ENCODE data around the gene PDXP.
"Not testable (repeated sequence)": the region's sequence is repeated elsewhere in the genome, so short reads cannot be mapped to it uniquely, and the experiment has no call there.

PDXP gene

DNA sequence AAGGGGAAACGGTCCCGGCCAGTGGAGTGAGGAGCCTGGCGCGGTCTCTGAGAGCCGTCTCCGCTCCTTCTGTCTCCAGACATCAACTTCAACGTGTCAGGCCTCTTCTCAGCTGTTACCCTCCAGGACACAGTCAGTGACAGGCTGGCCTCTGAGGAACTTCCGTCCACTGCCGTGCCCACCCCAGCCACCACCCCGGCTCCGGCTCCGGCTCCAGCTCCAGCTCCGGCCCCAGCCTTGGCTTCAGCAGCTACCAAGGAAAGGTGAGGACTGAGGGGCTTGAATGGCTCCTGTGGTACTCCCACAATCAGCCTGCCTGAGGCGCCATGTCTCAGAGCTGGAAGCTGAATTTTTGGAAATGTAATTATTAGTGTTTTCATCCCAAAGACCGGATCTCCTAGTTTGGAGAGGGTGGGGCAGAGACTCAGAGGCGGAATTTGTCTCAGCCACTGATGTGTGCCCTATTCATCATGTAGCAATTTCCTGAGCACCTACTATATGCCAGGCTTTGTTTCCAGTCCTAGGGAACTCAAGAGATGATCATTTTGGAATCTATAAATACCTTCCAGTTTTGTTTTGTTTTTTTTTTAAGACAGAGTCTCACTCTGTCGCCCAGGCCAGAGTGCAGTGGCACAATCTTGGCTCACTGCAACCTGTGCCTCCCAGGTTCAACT, 7.9 kb upstream of the PDXP start:
- DNase-seq, result no peak

DNA sequence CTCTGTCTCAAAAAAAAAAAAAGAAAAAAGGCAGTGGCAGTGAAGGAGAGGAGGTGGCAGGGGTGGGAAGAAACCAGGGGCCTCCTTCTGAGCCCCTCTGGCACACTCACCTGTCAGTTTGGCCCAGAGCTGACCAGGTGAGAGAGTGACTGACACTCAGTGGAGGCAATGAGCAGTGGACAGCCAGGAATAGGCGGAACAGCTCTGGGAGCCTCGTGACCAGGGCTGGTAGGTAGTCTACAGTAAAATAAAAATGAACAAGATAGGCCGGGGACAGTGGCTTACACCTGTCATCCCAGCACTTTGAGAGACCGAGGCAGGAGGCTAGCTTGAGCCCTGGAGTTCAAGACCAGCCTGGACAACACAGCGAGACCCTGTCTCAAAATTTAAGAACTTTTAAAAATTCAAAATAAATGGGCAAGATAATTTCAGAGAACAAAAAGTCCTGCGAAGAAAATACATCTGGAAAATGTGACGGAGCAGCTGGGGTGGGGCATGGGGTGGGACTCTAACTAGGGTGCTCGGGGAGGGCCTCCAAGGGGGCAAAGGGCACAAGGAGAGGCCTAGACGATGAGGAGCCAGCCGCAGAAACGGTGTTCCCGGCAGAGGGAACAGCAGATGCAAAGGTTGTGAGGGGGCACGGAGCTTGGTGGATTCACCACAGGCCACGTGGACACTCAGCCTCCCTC, 3.8 kb upstream of the PDXP start:
- DNase-seq, result no peak

DNA sequence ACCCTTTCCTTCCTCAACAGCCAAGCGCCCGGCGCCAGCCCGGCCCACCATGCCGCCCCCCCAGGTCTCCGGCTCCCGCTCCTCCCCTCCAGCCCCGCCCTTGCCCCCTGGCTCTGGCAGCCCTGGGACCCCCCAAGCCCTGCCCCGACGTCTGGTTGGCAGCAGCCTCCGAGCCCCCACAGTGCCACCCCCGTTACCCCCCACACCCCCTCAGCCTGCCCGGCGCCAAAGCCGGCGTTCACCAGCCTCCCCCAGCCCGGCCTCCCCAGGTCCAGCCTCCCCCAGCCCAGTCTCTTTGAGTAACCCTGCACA, 3.3 kb upstream of the PDXP start:
- no peak for DNase-seq

DNA sequence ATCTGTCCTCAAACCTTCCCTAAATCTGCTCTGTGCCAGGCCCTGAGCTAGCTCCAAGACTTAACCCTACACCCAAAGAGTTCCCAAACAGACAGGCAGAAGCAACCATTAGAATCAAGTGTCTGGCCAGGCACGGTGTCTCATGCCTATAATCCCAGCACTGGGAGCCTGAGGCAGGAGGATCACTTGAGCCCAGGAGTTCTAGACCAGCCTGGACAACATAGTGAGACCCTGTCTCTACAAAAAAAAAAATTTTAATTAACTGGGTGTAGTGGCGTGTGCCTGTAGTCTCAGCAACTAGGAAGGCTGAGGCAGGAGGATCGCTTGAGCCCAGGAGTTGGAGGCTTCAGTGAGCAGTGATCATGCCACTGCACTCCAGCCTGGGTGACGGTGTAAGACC, 1.9 kb upstream of the PDXP start:
- not testable (repeated sequence) for DNase-seq

DNA sequence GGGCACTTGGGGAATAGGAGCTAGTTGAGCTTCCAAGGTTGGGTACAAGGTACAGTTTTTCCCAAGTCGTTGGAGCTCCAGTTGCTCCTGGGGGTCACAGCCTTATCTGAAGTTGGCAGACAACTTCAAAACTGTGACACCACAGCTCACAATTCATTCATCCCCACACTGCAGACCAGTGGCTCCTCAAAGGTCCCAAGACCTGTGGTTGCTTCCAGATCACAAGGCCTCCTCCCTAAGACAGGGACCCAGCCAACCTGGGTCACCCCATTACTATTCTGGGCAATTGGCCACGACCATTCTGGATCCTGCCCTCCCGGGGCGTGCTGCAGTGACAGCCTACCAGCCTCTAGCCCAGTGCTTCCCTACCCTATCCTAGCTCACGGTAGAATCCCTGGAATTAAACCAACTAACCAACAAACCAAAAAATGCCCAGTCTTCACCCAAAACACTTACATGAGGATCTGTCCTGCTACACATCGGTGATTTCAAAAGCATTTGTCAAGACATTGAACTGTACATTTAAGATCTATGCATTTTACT, 862 bp upstream of the PDXP start:
- DNase-seq, result no peak

DNA sequence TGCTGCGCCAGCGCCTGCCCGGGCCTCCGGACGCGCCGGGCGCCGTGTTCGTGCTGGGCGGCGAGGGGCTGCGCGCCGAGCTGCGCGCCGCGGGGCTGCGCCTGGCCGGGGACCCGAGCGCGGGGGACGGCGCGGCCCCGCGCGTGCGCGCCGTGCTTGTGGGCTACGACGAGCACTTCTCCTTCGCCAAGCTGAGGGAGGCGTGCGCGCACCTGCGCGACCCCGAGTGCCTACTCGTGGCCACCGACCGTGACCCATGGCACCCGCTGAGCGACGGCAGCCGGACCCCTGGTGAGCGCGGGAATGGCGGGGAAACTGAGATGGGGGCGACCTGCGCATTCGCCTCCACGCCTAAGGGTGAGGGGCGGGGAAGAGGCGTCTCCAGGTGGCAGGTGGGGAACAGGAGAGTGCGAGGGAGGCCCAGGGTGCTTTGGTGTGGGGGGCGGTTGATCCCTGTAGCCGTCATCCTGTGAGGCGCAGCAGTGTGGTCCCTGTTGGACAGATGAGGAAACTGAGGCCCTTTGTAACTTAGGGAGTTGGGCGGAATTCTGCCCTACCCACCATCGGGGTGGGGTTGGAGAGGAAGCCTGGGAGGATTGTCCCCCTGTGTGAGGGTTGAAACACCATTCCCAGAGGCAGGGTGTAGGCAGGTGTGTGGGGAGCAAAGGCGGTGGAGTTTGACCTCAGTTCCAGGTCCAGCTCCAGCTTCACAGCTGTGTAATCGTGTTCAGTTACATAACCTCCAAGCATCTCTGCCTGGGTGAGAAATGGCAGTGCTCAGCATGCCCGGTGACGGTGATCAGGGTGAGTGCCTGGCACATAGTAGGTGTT, 758 bp downstream of the PDXP start:
- DNase-seq, result no peak

DNA sequence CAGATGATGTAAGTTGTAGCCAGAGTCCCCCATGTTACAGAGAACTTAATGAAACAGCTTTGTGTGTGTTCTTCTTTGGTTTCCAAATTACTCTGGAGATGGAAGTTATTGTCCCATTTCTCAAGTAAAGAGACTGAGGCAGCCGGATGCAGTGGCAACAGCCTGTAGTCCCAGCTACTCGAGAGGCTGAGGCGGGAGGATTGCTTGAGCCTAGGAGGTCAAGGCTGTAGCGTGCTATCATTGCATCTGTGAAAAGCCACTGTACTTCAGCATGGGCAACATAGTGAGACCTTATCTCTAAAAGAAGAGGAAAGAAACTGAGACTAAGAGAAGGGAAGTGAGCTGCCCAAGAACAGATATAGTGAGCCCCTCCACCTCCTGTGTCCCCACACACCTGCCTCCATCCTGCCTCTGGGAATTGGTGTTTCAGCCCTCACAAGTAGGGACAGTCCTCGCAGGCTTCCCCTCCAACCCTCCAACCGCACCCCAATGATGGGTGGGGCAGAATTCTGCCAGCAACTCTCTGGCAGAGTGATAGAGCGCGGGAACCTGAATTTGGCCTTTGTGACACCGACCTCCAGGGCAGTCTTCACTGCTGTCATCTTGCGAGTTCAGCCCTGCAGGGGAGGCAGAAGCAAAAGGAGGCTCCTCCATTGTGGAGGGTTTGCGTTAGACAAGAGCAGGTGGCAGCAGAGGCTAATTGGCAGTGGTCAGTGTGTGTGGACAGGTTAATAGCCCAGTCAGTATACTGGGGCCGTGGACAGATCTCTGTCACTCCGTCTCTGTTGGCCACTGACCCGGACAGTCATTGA, 1.6 kb downstream of the PDXP start:
- no peak for DNase-seq

DNA sequence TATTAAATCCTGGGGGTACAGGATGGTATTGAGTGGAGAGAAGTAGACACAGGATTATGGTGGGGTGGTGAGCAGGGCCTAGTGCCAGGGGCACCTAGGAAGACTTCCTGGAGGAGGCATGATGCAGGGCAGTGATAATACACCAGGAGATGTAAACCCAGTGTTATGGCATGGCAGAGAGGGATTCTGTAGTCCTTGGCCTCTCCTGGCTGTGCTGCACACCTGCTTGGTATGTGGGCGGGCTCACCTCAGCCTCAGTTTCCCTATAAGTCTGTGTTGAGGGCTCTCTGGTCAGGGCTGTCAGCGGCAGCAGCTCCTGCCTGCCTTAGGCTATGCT, 2.2 kb downstream of the PDXP start:
- DNase-seq, result no peak

DNA sequence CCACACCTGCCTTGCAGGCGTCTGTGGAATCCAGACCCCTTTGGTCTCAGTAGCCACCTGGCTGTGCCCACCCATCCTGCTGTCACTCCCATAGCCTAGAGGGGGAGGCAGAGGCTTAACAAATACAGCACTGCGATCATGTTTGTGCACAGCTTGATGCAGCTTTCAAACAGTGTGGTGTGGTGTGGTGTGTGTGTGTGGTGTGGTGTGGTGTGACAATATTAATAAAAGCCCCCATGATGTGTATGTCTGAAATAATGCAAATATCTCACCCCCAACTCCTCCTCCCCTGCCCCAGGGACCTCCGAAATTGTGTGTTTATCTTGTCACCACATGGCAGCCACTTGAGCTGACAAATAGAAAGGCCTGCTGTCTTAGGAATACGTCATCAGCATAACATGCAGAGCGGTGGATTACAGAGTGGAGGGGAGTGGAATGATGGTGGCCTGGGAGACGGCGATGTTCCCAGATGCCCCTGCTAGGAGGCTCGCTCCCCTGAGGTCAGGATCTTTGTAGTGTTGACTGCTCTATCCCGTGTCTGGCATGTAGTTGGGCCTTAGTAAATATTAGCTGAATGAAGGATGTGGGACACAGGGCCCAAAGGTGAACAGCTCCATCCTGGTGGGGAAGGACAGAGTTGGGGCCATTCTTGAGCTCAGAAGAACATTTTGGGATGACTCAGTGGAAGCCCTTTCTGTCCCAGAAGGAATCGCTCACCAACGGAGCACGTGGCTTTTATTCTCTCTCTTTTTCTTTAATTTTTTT, 2.8 kb downstream of the PDXP start:
- peak; percentile 42 for DNase-seq

DNA sequence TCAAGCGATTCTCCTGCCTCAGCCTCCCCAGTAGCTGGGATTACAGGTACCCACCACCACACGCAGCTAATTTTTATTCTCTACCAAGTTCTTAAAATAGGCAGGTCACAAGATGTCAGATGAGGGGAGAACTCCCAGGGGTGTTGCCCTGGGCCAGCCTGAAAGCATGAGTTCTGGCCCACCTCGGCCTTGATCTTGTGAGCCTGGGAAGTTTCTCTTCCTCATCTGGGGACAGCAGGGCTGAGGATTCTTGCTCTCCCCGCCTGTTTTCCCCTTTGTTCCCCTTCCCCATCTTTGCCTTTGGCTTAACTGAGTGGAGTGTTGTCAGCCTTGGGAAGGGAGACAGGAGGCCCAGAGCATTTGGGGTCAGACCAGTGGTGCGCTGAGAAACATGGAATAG, 3.5 kb downstream of the PDXP start:
- no peak for DNase-seq

DNA sequence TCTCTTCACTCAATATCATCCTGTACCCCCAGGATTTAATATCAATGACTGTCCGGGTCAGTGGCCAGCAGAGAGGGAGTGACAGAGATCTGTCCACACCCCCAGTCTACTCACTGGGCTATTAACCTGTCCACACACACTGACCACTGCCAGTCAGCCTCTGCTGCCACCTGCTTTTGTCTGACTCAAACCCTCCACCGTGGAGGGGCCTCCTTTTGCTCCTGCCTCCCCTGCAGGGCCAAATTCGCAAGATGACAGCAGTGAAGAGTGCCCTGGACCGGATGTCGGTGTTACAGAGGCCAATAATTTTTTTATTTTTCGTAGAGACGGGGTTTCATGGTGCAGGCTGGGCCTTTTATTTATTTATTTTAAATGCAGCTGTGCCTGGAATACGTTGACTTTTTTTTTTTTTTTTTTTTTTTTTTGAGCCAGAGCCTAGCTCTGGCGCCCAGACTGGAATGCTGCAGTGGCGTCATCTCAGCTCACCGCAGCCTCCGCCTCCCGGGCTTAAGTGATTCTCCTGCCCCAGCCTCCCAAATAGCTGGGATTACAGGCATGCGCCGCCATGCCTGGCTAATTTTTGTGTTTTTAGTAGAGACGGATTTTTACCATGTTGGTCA, 5.1 kb downstream of the PDXP start:
- DNase-seq, result no peak

DNA sequence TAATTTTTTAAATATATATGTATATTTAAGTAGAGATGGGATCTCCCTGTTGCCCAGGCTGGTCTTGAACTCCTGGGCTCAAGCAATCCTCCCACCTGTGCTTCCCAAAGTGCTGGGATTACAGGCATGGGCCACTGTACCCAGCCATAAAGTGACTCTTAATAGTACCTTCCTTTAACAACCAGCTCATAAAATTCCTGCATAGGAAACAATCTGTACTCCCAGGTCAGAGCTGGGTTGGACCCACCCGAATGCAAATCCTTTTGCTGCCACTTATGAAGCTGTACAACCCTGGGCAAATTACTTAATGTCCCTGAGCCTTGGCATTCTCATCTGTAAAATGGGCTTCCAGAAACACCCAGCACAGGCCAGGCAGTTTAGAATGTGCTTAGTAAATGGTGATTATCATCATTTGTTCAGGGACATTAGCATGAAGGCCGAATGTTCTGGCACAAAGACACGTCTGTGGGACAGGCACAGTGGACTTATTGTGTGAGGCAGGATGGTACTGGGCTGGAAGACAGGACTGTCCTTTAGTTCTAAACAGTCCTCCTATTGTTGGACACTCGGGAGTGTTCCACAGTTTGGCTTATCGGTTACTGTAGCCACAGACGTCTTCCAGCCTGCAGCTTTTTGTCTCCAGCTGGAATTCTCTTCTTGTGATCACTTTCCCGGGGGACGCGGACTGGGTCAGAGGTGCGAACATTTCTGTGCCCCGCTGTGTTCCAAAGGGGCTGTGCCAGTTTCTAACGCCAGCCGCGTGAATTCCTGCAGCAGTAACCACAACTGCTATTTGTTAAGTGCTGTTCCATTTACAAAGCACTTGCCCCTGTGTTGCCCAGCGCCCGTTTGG, 6.0 kb downstream of the PDXP start:
- no peak for DNase-seq

DNA sequence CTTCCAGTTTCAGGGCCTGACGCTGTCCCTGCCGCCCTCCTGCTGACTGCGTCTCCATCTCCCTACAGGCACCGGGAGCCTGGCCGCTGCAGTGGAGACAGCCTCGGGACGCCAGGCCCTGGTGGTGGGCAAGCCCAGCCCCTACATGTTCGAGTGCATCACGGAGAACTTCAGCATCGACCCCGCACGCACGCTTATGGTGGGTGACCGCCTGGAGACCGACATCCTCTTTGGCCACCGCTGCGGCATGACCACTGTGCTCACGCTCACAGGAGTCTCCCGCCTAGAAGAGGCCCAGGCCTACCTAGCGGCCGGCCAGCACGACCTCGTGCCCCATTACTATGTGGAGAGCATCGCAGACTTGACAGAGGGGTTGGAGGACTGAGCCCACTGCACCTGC, 7.0 kb downstream of the PDXP start:
- DNase-seq, result no peak

DNA sequence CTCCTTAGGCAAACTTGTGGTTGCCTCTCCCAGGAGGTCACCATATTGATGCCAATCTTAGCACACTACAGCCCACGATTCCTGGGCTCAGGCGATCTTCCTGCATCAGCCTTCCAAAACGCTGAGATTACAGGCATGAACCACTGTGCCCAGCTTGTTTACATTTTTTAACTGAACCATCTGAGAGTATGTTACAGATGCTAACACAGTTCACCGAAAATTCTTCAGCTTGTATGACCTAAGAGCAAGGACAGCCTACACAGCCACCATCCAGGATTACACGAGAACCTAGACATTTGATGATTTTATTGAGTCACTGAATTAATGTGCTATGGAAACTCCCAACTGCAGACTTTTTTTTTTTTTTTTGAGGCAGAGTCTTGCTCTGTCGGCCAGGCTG, 11.1 kb downstream of the PDXP start:
- no peak for DNase-seq

DNA sequence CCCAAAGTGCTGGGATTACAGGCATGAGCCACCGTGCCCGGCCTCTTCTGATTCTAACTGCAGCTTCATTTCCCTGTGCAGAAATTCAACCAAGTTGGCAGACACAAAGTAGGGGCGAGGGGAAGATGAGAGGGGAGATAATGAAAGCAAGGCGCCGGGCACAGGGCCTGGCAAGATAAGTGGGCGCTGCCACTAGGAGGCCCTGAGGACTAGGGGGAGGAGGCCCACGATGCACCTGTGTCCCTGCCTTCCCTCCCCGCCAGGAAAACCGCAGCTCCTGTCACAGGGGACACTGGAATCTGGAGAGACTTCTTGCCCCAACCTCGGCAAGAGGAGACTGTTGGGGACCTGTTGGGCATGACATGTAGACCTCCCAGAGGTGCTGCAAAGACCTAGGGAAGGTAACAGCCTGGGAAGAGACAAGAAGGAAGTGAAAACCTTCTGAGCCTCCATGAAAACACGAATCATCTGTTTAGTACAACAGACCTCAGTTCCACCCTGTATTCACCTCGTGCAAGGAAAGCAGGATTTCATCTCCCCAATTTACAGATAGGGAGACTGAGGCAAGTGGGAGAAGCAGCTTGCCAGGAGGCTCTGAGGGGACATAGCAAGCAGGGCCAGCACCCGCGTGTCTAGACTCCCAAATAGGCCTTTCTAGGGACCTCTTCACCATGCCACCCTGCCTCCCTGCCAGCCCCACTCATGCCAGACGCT, 13.8 kb downstream of the PDXP start:
- DNase-seq, result no peak

DNA sequence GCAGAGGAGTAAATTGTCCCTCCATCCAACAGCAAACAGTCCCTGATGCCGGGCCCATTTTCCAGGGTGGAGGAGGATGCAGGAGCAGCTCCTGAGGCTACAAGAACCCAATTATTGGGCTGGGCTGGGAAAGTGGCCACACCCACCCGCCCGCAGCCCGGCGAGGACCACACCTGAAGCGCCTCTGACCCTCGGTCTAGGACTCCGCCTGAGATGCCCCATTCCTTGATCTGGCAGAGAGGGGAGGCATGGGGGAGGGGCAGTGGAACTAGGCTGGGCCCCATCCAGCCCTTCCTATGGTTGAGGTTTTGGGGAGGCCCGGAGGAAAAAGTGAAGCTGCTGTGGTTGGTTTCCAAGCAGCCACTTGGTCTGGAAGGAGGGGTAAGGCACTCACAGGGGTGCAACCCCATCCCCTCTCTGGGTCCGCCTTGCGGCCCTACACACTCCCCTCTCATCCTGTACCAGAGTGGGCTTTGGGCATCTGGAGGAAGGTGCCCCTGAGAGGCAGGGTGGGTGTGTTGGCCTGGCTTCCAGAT, 14.5 kb downstream of the PDXP start:
- no peak for DNase-seq

DNA sequence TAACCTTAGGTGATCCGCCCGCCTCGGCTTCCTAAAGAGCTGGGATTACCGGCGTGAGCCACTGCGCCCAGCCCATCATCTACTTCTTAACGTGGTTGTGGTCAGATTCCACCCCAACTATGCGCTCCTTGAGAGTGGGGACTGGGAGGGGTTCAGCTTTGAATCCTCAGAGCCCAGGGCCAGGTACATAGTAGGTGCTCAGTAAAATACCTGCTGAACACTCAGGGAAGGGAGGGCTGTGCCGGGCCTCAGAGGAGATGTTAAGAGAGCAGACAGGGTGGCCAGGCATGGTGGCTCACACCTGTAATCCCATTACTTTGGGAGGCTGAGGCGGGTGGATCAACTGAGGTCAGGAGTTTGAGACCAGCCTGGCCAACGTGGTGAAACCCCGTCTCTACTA, 15.7 kb downstream of the PDXP start:
- DNase-seq, result no peak

DNA sequence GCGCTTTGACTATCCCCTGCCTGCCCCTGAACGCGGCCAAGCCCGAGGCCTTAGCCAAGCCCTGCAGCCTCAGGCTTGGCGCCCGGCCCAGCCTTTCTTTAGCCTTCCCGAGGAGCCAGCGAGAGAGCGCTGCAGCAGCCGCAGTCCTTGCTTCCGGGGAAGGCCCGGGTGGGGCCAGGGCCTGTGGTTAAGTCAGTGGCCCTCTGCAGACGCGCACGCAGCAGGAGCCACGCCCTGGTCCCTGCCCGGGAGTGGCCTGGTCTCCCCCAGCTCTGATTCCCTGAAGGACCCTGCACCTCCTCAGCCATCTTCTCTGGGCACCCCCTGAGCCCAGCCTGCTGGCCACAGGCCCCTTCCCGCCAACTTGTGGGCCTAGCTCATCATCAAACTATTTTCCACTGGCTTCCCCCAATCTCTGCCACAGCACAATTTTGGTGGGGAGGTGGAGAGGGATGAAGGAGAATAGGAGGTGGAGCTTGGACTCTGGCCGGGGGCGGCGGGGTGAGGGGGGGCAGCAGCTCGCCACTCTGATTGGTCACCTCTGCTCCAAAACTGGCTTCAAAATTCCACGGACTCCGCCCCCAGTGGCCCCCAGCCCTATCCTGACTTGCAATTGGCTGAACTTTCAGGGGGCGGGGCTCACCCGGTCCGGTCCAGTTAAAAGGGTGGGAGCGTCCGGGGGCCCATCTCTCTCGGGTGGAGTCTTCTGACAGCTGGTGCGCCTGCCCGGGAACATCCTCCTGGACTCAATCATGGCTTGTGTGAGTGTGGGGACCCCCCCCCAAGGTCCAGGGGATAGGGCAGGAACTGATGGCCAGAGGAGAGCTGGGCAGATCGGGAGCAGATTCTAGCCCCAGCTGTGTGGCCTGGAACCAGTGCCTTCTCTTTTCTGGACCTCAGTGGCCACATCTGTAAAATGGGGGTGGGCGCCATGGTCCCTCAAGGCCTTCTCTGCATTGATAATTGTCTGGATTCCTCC, 16.7 kb downstream of the PDXP start, which contains the start of gene LGALS1:
TSS of gene LGALS1 (plus strand) at position 686 of the 979 bp plus-strand sequence. CDS start at position 753, 67 bp downstream.
- DNase-seq, result peak; percentile 71
